Lung (tissue), 12 donors: ENCODE data around the gene TGFB3. TPM values are rescaled to one million over a fixed set of nuclear protein-coding genes. Genes with fewer than 3 reads are reported as not detected.
"Not testable (repeated sequence)": the region's sequence is repeated elsewhere in the genome, so short reads cannot be mapped to it uniquely, and the experiment has no call there.

Experiments
- ATAC-seq: fragments of 200-7000 bp; cut with Tn5 transposase; one replicate; pipeline ENCODE4 v1.9.1; 2020; ENCODE audit warnings: moderate number of reproducible peaks; ENCODE audit not compliant: insufficient read depth, low FRiP score
- DNase-seq, 3 donors: peaks; one replicate each; pipeline ENCODE4 v3.0.0-alpha.2; 2013 to 2017
- H3K27ac ChIP-seq, 2 donors: one replicate each; pipeline ENCODE4 v1.5.1; 2013; ENCODE audit warnings: mild to moderate bottlenecking in 2 of 2, moderate library complexity in 2 of 2, control low read depth in 1 of 2, inconsistent platforms in 1 of 2, low read depth in 1 of 2, low read length in 1 of 2
- H3K27me3 ChIP-seq, 3 donors: one replicate each; pipeline ENCODE4 v1.5.1; 2013; ENCODE audit warnings: low read length in 2 of 3; ENCODE audit not compliant: control insufficient read depth in 3 of 3, insufficient read depth in 3 of 3
- H3K36me3 ChIP-seq, 4 donors: one replicate each; pipeline ENCODE4 v1.5.1; 2013; ENCODE audit warnings: low read length in 4 of 4, mild to moderate bottlenecking in 1 of 4, moderate library complexity in 1 of 4; ENCODE audit not compliant: control insufficient read depth in 4 of 4, insufficient read depth in 4 of 4
- H3K4me1 ChIP-seq, 5 donors: one replicate each; pipeline ENCODE4 v1.5.1; 2013; ENCODE audit warnings: low read length in 5 of 5, mild to moderate bottlenecking in 2 of 5, moderate library complexity in 1 of 5; ENCODE audit not compliant: control insufficient read depth in 5 of 5, insufficient read depth in 5 of 5
- H3K4me3 ChIP-seq: one replicate; pipeline ENCODE4 v1.5.1; 2013; ENCODE audit warnings: mild to moderate bottlenecking, control low read depth, moderate library complexity
- H3K9ac ChIP-seq, 2 donors: one replicate each; pipeline ENCODE4 v1.5.1; 2013; ENCODE audit warnings: low read length in 2 of 2, control low read depth in 1 of 2; ENCODE audit not compliant: insufficient read depth in 1 of 2
- H3K9me3 ChIP-seq, 4 donors: one replicate each; pipeline ENCODE4 v1.5.1; 2013; ENCODE audit warnings: low read length in 3 of 4, mild to moderate bottlenecking in 1 of 4, moderate library complexity in 1 of 4; ENCODE audit not compliant: control insufficient read depth in 4 of 4, insufficient read depth in 3 of 4
- CTCF ChIP-seq: IDR thresholded peaks from 2 replicates; pipeline ENCODE4 v1.5.1; 2012; ENCODE audit warnings: mild to moderate bottlenecking; ENCODE audit errors: control extremely low read depth, extremely low read depth
- WGBS, 2 donors: extraction: QIAGEN DNeasy Blood & Tissue Kit; methylation state at CpG; one replicate each; pipeline ENCODE4 v1.1.7; 2013; 5-methylcytosine and 5-hydroxymethylcytosine counted together
- polyA plus RNA-seq, 2 donors: library from polyadenylated mRNA; stranded (reverse); fragments of 200-250 nt; gene quantifications; one replicate each; pipeline ENCODE4 v1.2.1, GENCODE V29; 2013
- total RNA-seq, 2 donors: library from RNA; depleted of rRNA in 1 of 2; stranded (reverse); fragments of >200 nt in 1 of 2; gene quantifications; one replicate each; pipeline ENCODE4 v1.2.1, GENCODE V29; 2014 to 2021
- donor health status: control.
- donor health status: control.
- donor health status: Bipolar disorder and iron deficiency.
- donor health status: healthy.
- donor health status: DM: yes; HTN: yes; CAD: no.

Gene TGFB3
- total and polyA plus RNA-seq, 4 donors, result 7.7 to 47.7 (median 20.0) TPM

GRCh38 chr14:75927564-75928087 is 54.2 kb downstream of the TGFB3 start:
- 75 to 85% methylated on average over 6 of the region's 6 CpGs for WGBS, 2 donors
- H3K27me3 ChIP-seq, result no peaks in the 10 kb centered on the region
- H3K36me3 ChIP-seq, result peaks cover 0 to 3% (median 0%) of the 10 kb centered on the region in 4 donors
- H3K4me1 ChIP-seq, result peaks cover 0 to 8% (median 0%) of the 10 kb centered on the region in 5 donors
- no peak overlapping the region for H3K9ac ChIP-seq
- no peak for ATAC-seq
- no peak for TF ChIP-seq CTCF
- H3K27ac ChIP-seq, result no peak overlapping the region
- DNase-seq, result no peak
- no peaks in the 10 kb centered on the region for H3K9me3 ChIP-seq
- no peak overlapping the region for H3K4me3 ChIP-seq

DNA sequence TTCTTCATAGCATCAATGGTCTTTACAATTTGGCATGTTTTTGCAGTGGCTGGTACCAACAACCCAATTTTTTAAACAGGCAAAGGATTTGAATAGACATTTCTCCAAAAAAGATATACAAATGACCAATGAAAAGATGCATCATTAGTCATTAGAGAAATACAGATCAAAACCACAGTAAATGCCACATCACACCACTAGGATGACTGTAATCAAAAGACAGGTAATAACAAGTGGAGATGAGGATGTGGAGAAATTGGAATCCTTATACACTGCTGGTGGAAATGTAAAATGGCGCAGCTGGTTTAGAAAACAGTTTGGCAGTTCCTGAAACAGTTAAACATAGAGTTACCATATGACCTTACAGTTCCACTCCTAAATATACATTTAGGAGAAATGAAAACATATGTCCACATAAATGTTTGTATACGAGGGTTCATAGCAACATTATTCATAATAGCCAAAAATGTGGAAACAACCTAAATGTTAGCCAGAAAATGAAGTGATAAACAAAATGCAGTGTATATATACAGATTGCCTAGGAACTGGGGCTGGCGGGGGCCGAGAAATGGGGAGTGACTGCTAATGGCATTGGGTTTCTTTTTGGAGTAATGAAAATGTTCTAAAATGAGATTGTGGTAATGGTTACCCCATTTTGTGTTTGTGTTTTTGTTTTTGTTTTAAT is 55.2 kb downstream of the TGFB3 start:
- ATAC-seq, result no peak
- TF ChIP-seq CTCF, result no peak
- Histone ChIP-seq H3K4me1 (peaks cover 0 to 8% (median 0%) of the 10 kb centered on the region in 5 donors), H3K9me3 (no peaks in the 10 kb centered on the region), H3K27me3 (no peaks in the 10 kb centered on the region), H3K4me3 (no peak overlapping the region), H3K36me3 (peaks cover 0 to 3% (median 0%) of the 10 kb centered on the region in 4 donors), H3K27ac (no peak overlapping the region), H3K9ac (no peak overlapping the region)
- WGBS, 2 donors, result 94 to 98% methylated on average over 4 of the region's 4 CpGs
- peak; percentile 48 to 74 (median 58) for DNase-seq

GRCh38 chr14:75925141-75925840 is 56.5 kb downstream of the TGFB3 start:
- not testable (repeated sequence) for H3K9ac ChIP-seq, DNase-seq, H3K36me3 ChIP-seq, H3K4me3 ChIP-seq, ATAC-seq, H3K27me3 ChIP-seq, H3K9me3 ChIP-seq, H3K27ac ChIP-seq, H3K4me1 ChIP-seq
- 98% methylated on average over 35 to 49 of the region's 54 CpGs for WGBS, 2 donors

- not testable (repeated sequence) for H3K27me3 ChIP-seq, DNase-seq, H3K4me1 ChIP-seq, ATAC-seq, H3K9me3 ChIP-seq, H3K9ac ChIP-seq, H3K27ac ChIP-seq, H3K36me3 ChIP-seq, H3K4me3 ChIP-seq
- 88 to 97% methylated on average over 4 of the region's 4 CpGs for WGBS, 2 donors
Measured at GRCh38 chr14:75920421-75920820, 61.4 kb downstream of the TGFB3 start.
